ENCODE measurements around the gene APOBEC4.

The APOBEC4 gene

DNA sequence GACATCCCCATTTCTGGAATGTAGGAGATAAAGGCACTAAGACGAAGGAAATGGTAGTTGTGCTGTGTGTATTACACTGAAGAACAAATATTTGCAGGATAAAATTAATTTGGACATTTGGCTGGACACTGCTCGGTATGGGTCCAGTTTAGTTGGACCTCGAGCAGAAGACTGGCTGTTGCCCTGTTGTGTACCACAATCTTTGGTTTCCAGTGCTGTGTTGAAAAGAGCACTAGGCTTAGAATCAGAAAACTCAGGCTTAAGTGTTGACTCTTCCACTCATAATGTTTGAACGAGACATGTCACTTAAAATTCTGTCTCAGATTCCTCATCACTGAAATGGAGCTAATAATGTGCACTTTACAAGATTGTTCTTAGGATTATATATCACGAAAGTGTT, 16.3 kb downstream of the APOBEC4 start:
- H3K27ac ChIP-seq (ENCODE audit: low read length): no peak overlapping the region
- TF ChIP-seq EZH2phosphoT487 (IDR thresholded peaks at IDR 0.05; ENCODE audit: low read depth) (no peak), CTCF (IDR thresholded peaks at IDR 0.05; ENCODE audit: low read depth, low read length) (no peak)
- H3K9me3 ChIP-seq (ENCODE audit: insufficient read depth, low read length): no peaks in the 10 kb centered on the region
- peak overlapping the region; percentile 87 for H3K4me3 ChIP-seq (ENCODE audit: low read length)
- H2AFZ ChIP-seq (ENCODE audit: low read depth, low read length): no peak overlapping the region
- peak overlapping the region; percentile 54 for H3K9ac ChIP-seq (ENCODE audit: low read length)
- H3K4me1 ChIP-seq (ENCODE audit: low read length): peaks cover 28% of the 10 kb centered on the region
- H3K4me2 ChIP-seq (ENCODE audit: low read length): peak overlapping the region; percentile 98
- H3K27me3 ChIP-seq (ENCODE audit: low read depth, low read length): no peaks in the 10 kb centered on the region; the same call in 1 of the 2 replicates
- H4K20me1 ChIP-seq (ENCODE audit: insufficient read depth, low read length): peaks cover 19% of the 10 kb centered on the region
- H3K36me3 ChIP-seq (replicated peaks; ENCODE audit: low read depth, low read length): peaks cover 22% of the 10 kb centered on the region
- peaks cover 38% of the 10 kb centered on the region for H3K79me2 ChIP-seq (ENCODE audit: low read length)

- Histone ChIP-seq H3K9me3 (ENCODE audit: insufficient read depth, low read length) (no peaks in the 10 kb centered on the region), H3K4me2 (ENCODE audit: low read length) (peak overlapping the region; percentile 98), H3K27ac (ENCODE audit: low read length) (no peak overlapping the region), H4K20me1 (ENCODE audit: insufficient read depth, low read length) (peaks cover 23% of the 10 kb centered on the region), H3K27me3 (ENCODE audit: low read depth, low read length) (no peaks in the 10 kb centered on the region; the same call in 1 of the 2 replicates), H2AFZ (ENCODE audit: low read depth, low read length) (peak overlapping the region; percentile 93), H3K79me2 (ENCODE audit: low read length) (peaks cover 43% of the 10 kb centered on the region), H3K9ac (ENCODE audit: low read length) (peak overlapping the region; percentile 54), H3K4me3 (ENCODE audit: low read length) (peak overlapping the region; percentile 87), H3K36me3 (replicated peaks; ENCODE audit: low read depth, low read length) (peaks cover 24% of the 10 kb centered on the region), H3K4me1 (ENCODE audit: low read length) (peaks cover 30% of the 10 kb centered on the region)
- TF ChIP-seq EZH2phosphoT487 (IDR thresholded peaks at IDR 0.05; ENCODE audit: low read depth) (no peak), CTCF (IDR thresholded peaks at IDR 0.05; ENCODE audit: low read depth, low read length) (no peak)
Measured at GRCh38 chr1:183636334-183636682, 16.8 kb downstream of the APOBEC4 start.

- peaks cover 26% of the 10 kb centered on the region for H3K36me3 ChIP-seq (replicated peaks; ENCODE audit: low read depth, low read length)
- peaks cover 48% of the 10 kb centered on the region for H3K79me2 ChIP-seq (ENCODE audit: low read length)
- peak within 1 kb of the TSS; percentile 94 for H3K27ac ChIP-seq (ENCODE audit: low read length)
- H3K9ac ChIP-seq (ENCODE audit: low read length): peak within 1 kb of the TSS; percentile 98
- no peaks in the 10 kb centered on the region for H3K9me3 ChIP-seq (ENCODE audit: insufficient read depth, low read length)
- no peaks in the 10 kb centered on the region; the same call in 1 of the 2 replicates for H3K27me3 ChIP-seq (ENCODE audit: low read depth, low read length)
- peak within 1 kb of the TSS; percentile 87 for H3K4me3 ChIP-seq (ENCODE audit: low read length)
- H2AFZ ChIP-seq (ENCODE audit: low read depth, low read length): peak within 1 kb of the TSS; percentile 93
- TF ChIP-seq CTCF (IDR thresholded peaks at IDR 0.05; ENCODE audit: low read depth, low read length): no peak
- no peak for TF ChIP-seq EZH2phosphoT487 (IDR thresholded peaks at IDR 0.05; ENCODE audit: low read depth)
- H3K4me1 ChIP-seq (ENCODE audit: low read length): peaks cover 32% of the 10 kb centered on the region
- peaks cover 29% of the 10 kb centered on the region for H4K20me1 ChIP-seq (ENCODE audit: insufficient read depth, low read length)
- peak within 1 kb of the TSS; percentile 98 for H3K4me2 ChIP-seq (ENCODE audit: low read length)
Measured at GRCh38 chr1:183635606-183636333, 17.3 kb downstream of the APOBEC4 start, which contains the start of gene ARPC5. TSS of gene ARPC5 (minus strand) at chr1:183635783. CDS start at chr1:183635659, 124 bp downstream.

DNA sequence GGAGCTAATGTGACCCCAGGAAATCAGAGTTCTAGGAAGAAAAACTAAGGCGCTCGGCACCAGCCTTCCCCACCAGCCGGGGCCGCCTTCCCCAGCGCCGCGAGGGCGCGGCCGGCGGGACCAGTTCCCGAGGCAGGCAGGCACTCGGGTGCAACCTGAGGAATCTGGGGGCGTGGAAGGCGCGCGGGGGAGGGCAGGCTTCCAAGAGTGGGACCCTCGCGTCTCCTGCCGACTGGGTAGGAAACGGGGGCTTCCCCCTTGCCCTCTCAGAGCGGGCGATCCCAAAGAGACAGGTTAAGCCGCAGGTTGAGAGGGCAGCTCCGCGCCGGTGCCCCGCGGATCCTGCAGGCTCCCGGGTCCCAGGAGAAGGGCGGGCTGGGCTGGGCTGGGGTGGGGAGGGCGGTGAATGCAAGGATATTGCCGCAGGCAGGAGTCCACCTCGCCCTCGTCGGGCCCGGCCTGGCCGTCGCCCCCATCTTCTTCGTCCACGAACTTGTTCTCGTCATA, 18.0 kb downstream of the APOBEC4 start:
- Histone ChIP-seq H3K4me2 (ENCODE audit: low read length) (peak overlapping the region; percentile 86), H2AFZ (ENCODE audit: low read depth, low read length) (no peak overlapping the region), H3K4me1 (ENCODE audit: low read length) (peaks cover 36% of the 10 kb centered on the region), H3K36me3 (replicated peaks; ENCODE audit: low read depth, low read length) (peaks cover 32% of the 10 kb centered on the region), H3K4me3 (ENCODE audit: low read length) (peak overlapping the region; percentile 87), H3K27ac (ENCODE audit: low read length) (peak overlapping the region; percentile 94), H3K27me3 (ENCODE audit: low read depth, low read length) (no peaks in the 10 kb centered on the region; the same call in 1 of the 2 replicates), H4K20me1 (ENCODE audit: insufficient read depth, low read length) (peaks cover 35% of the 10 kb centered on the region), H3K9me3 (ENCODE audit: insufficient read depth, low read length) (no peaks in the 10 kb centered on the region), H3K9ac (ENCODE audit: low read length) (peak overlapping the region; percentile 98), H3K79me2 (ENCODE audit: low read length) (peaks cover 54% of the 10 kb centered on the region)
- TF ChIP-seq CTCF (IDR thresholded peaks at IDR 0.05; ENCODE audit: low read depth, low read length): no peak
- no peak for TF ChIP-seq EZH2phosphoT487 (IDR thresholded peaks at IDR 0.05; ENCODE audit: low read depth)
